MM.1S (cell line): ENCODE measurements around the gene EIF3L.

Experiments
- DNase-seq: peaks from one replicate; pipeline ENCODE4 v3.0.0-alpha.2; 2015
- H2AFZ ChIP-seq: fragments of 300-600 bp; sonication (generic); 2 replicates; pipeline ENCODE4 v1.6.0; 2016; ENCODE audit warnings: antibody characterized with exemption, low read length
- H3F3A ChIP-seq: fragments of 300-600 bp; sonication (generic); 2 replicates; pipeline ENCODE4 v1.6.1; 2016; ENCODE audit warnings: mild to moderate bottlenecking, antibody characterized with exemption, low read length, moderate library complexity, mixed read lengths; ENCODE audit not compliant: insufficient read depth
- H3K27ac ChIP-seq: fragments of 300-600 bp; sonication (generic); 2 replicates; pipeline ENCODE4 v1.5.1; 2016; ENCODE audit warnings: mild to moderate bottlenecking, low read length
- H3K27me3 ChIP-seq: fragments of 300-600 bp; sonication (generic); replicated peaks from 2 replicates; pipeline ENCODE4 v1.6.0; 2016; ENCODE audit warnings: low read length; ENCODE audit not compliant: insufficient read depth
- H3K36me3 ChIP-seq: fragments of 300-600 bp; sonication (generic); replicated peaks from 2 replicates; pipeline ENCODE4 v1.6.1; 2016; ENCODE audit warnings: mild to moderate bottlenecking, low read length, mixed read lengths; ENCODE audit not compliant: insufficient read depth
- H3K4me1 ChIP-seq: fragments of 300-600 bp; sonication (generic); 2 replicates; pipeline ENCODE4 v1.6.1; 2016; ENCODE audit warnings: low read length, mixed read lengths
- H3K4me2 ChIP-seq: fragments of 300-600 bp; sonication (generic); 2 replicates; pipeline ENCODE4 v1.6.0; 2016; ENCODE audit warnings: low read depth, low read length
- H3K4me3 ChIP-seq: fragments of 300-600 bp; sonication (generic); 2 replicates; pipeline ENCODE4 v1.5.1; 2016; ENCODE audit warnings: low read length, mixed read lengths
- H3K79me2 ChIP-seq: fragments of 300-600 bp; sonication (generic); 2 replicates; pipeline ENCODE4 v1.6.1; 2016; ENCODE audit warnings: mixed run types, low read length, mixed read lengths
- H3K9ac ChIP-seq: fragments of 300-600 bp; sonication (generic); 2 replicates; pipeline ENCODE4 v1.6.1; 2016; ENCODE audit warnings: low read length, mixed read lengths
- H3K9me2 ChIP-seq: fragments of 300-600 bp; sonication (generic); replicated peaks from 2 replicates; pipeline ENCODE4 v1.6.1; 2016; ENCODE audit warnings: mild to moderate bottlenecking, low read length, mixed read lengths; ENCODE audit not compliant: insufficient read depth
- H3K9me3 ChIP-seq: fragments of 300-600 bp; sonication (generic); replicated peaks from 2 replicates; pipeline ENCODE4 v1.6.1; 2016; ENCODE audit warnings: mild to moderate bottlenecking, low read length, mixed read lengths; ENCODE audit not compliant: insufficient read depth
- H4K20me1 ChIP-seq: fragments of 300-600 bp; sonication (generic); 2 replicates; pipeline ENCODE4 v1.6.1; 2016; ENCODE audit warnings: mild to moderate bottlenecking, low read length, moderate library complexity, mixed read lengths; ENCODE audit not compliant: insufficient read depth
- EZH2 ChIP-seq: fragments of 300-600 bp; sonication (generic); optimal IDR thresholded peaks from 2 replicates; pipeline ENCODE3; 2017; ENCODE audit warnings: low read depth, mild to moderate bottlenecking, antibody characterized with exemption, low read length, mixed read lengths
- EZH2phosphoT487 ChIP-seq: fragments of 300-600 bp; sonication (generic); IDR thresholded peaks from 2 replicates; pipeline ENCODE4 v1.6.1; 2018; ENCODE audit warnings: antibody characterized with exemption, low read length
- TF ChIP-seq, protein P1 (sequence below): fragments of 300-600 bp; sonication (generic); IDR thresholded peaks from 2 replicates; pipeline ENCODE4 v1.5.1; 2016; ENCODE audit warnings: antibody characterized with exemption, low read length, mixed read lengths

Gene EIF3L

DNA sequence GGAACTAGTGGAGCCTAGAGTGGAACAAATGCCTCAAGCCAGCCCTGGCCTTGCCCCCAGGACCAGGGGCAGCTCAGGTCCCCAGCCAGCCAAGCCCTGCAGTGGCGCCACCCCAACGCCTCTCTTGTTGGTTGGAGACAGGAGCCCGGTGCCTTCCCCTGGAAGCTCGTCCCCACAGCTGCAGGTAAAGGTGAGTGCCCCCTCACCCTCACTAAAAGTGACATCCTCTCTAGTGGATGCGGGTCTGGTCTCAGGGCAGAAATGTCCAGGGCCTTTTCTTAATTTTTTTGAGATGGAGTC, 78.4 kb downstream of the EIF3L start:
- Histone ChIP-seq H3K27ac (no peak overlapping the region), H4K20me1 (no peaks in the 10 kb centered on the region), H3K9me2 (no peaks in the 10 kb centered on the region), H3K9ac (no peak overlapping the region), H3K4me1 (no peaks in the 10 kb centered on the region), H3K4me3 (no peak overlapping the region), H3K4me2 (no peak overlapping the region), H3K36me3 (no peaks in the 10 kb centered on the region), H3K79me2 (no peaks in the 10 kb centered on the region), H3K9me3 (no peaks in the 10 kb centered on the region), H3F3A (no peaks in the 10 kb centered on the region), H2AFZ (no peak overlapping the region), H3K27me3 (no peaks in the 10 kb centered on the region)
- TF ChIP-seq EZH2phosphoT487 (no peak), EZH2 (no peak)
- TF ChIP-seq, protein P1, sequence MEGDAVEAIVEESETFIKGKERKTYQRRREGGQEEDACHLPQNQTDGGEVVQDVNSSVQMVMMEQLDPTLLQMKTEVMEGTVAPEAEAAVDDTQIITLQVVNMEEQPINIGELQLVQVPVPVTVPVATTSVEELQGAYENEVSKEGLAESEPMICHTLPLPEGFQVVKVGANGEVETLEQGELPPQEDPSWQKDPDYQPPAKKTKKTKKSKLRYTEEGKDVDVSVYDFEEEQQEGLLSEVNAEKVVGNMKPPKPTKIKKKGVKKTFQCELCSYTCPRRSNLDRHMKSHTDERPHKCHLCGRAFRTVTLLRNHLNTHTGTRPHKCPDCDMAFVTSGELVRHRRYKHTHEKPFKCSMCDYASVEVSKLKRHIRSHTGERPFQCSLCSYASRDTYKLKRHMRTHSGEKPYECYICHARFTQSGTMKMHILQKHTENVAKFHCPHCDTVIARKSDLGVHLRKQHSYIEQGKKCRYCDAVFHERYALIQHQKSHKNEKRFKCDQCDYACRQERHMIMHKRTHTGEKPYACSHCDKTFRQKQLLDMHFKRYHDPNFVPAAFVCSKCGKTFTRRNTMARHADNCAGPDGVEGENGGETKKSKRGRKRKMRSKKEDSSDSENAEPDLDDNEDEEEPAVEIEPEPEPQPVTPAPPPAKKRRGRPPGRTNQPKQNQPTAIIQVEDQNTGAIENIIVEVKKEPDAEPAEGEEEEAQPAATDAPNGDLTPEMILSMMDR = no peak
- DNase-seq = no peak

GRCh38 chr22:37929390-37929789, 80.2 kb downstream of the EIF3L start:
- no peaks in the 10 kb centered on the region for H3K27me3 ChIP-seq
- TF ChIP-seq EZH2 (no peak), EZH2phosphoT487 (no peak)
- TF ChIP-seq, protein P1 = no peak
- no peaks in the 10 kb centered on the region for H3K79me2 ChIP-seq
- no peak overlapping the region for H3K4me2 ChIP-seq
- H3F3A ChIP-seq = peaks cover 3% of the 10 kb centered on the region; the same call in 1 of the 2 replicates
- no peaks in the 10 kb centered on the region for H3K36me3 ChIP-seq
- H4K20me1 ChIP-seq = no peaks in the 10 kb centered on the region
- no peak overlapping the region for H3K27ac ChIP-seq
- H3K9me3 ChIP-seq = no peaks in the 10 kb centered on the region
- no peak overlapping the region for H3K9ac ChIP-seq
- H3K4me1 ChIP-seq = peaks cover 6% of the 10 kb centered on the region
- no peak overlapping the region for H3K4me3 ChIP-seq
- H2AFZ ChIP-seq = no peak overlapping the region
- H3K9me2 ChIP-seq = no peaks in the 10 kb centered on the region
- DNase-seq = no peak

- peak; percentile 18 for DNase-seq
- peaks cover 3% of the 10 kb centered on the region; the same call in 1 of the 2 replicates for H3F3A ChIP-seq
- TF ChIP-seq, protein P1 = peak; percentile 34
- TF ChIP-seq EZH2phosphoT487 = no peak
- H3K9ac ChIP-seq = no peak overlapping the region
- H3K4me3 ChIP-seq = no peak overlapping the region
- no peaks in the 10 kb centered on the region for H3K9me2 ChIP-seq
- no peak overlapping the region for H3K27ac ChIP-seq
- no peaks in the 10 kb centered on the region for H4K20me1 ChIP-seq
- no peak overlapping the region for H3K4me2 ChIP-seq
- no peak overlapping the region for H2AFZ ChIP-seq
- no peaks in the 10 kb centered on the region for H3K36me3 ChIP-seq
- no peaks in the 10 kb centered on the region for H3K9me3 ChIP-seq
- H3K27me3 ChIP-seq = no peaks in the 10 kb centered on the region
- H3K4me1 ChIP-seq = peaks cover 6% of the 10 kb centered on the region
- no peaks in the 10 kb centered on the region for H3K79me2 ChIP-seq
Observed at GRCh38 chr22:37930270-37930951, 81.2 kb downstream of the EIF3L start.
